Effector CD4-positive, alpha-beta T cell (primary cell): ENCODE data around the gene MS4A6E.
"Not testable (repeated sequence)": the region's sequence is repeated elsewhere in the genome, so short reads cannot be mapped to it uniquely, and the experiment has no call there.

Experiments
- DNase-seq: peaks from one replicate; pipeline ENCODE4 v3.0.0-alpha.2; 2020

MS4A6E gene

DNA sequence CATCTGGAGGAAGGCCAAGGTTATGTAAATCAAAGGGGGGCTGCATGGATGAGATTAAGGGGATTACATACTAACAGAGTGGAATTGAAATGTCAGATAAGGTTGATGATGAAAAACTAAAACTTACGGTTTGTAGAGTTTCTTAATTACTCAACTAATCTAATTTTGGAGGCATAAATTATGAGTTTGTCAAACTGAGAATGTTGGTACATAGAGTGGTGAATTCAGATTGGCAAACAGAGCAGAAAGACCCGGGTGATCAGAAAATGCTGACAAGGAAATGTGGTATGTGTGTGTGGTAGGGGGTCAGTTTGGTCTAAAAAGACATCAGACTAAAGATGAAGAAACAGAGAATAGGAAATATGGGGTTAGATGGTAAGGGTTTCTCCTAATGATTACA lies 11.0 kb downstream of the MS4A6E start:
- DNase-seq: no peak

GRCh38 chr11:60339356-60339755 lies 12.3 kb downstream of the MS4A6E start:
- no peak for DNase-seq

- no peak for DNase-seq
These were observed 16.1 kb downstream of the MS4A6E start for GRCh38 chr11:60343094-60343704.

DNA sequence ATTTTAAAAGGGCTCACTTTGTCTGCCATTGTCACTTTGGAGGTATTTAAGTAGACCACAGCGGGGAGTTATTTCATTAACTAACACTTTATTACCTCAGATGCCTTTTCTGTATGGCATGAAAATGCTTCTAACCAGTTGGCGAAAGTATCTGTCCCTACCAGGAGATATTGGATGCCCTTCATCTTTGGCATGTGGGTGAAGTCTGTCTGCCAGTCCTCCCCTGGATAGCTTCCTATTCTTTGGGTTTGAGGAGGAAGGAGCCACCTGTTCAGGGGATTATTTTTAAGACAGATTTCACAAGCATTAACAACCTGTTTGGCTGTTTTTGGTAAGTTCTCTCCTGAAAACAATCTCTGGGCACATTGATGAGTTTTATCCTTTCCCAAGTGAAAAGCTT lies 17.1 kb downstream of the MS4A6E start:
- no peak for DNase-seq

DNA sequence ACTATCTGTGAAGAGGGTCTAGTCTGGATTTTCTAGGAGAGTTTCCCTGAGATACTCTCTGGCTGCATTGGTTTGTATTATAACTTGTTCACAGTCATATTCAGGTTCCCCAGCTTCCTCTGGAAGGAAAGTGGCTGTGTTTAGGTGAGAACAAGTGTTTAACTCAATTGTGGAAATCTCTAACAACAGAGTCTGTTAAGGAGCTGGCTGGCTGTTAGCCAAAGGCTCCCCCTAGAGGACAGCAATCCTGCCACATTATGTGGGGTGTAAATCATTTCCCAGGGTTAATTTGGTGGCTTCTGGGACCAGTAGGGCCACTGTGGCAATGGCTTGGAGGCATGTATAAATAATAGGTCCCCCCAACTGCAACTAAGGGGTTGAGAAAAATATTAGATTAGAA lies 18.4 kb downstream of the MS4A6E start:
- no peak for DNase-seq

DNA sequence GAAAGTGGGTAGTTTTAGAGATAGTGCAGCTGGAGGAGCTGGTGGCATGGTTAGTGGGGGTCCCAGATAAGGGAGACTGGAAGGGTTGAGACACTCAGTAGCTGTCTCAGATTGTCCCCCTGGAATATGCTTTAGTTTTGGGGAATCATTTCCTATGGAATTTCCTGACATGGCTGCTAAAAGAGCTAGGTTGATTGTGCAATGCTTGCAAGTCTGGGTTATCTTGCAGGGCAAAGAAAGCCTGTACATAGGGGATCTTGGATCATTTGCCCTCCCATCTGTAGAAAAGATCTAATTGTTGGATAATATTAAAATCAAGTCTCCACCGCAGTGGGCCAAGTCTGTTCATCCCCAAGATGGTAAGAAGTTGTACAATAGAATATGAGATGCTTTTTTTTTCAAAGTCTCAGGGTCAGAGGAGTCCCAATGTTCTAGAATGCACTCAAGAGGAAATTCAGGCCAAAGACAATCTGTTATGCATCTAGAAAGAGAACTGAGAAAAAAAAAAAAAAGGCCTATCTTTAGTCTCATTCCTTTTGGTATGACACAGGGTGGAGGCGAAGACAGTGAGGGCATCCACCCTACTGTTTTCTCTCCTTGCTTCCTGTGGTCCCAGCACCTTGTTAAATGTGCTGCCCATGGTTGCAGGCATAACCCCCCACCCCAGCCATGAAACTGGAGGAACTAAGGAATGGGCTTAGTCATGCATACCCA lies 20.2 kb downstream of the MS4A6E start:
- no peak for DNase-seq

- no peak for DNase-seq
These were observed 21.1 kb downstream of the MS4A6E start for GRCh38 chr11:60348116-60348515.

DNA sequence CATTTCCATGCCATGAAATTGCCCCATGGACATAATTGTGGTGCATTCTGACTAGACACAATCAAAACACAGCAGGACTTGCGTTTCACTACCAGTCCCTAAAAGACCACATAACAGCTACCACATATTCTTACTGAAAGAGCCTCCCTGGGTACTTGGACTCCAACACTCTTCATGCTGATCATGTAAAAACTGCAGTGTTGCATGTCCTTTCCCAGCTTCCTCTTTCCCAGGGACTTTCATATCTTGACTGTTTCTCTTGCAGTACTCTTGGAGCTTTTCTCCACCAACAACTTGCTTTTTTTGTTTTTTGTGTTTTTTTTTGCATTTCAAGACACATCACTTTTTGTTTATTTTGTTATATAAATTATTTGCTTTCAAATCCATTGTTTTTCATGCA lies 22.9 kb downstream of the MS4A6E start:
- no peak for DNase-seq

GRCh38 chr11:60357771-60358170 lies 30.7 kb downstream of the MS4A6E start:
- no peak for DNase-seq

DNA sequence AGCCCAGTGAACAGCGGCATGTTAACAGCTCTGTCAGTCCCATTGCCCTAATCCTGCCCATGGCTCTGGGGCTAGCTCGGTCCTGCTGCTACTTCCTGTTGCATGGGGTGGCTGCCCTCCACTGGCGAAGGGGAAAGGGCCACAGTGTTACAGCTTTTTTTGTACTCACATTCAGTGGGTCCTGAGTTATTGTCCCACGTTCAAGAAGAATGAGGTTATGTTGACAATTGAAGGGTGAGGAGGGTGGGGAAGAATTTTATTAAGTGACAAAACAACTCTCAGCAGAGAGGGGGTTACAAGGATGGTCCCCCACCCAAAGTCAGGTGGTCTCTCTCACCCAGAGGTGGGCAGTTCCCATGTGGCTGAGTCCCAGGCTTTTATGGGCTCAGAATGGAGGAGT lies 33.6 kb downstream of the MS4A6E start:
- DNase-seq: no peak

- DNase-seq: no peak
These were observed 35.2 kb downstream of the MS4A6E start for GRCh38 chr11:60362241-60362640.

- DNase-seq: peak; percentile 37
These were observed 36.8 kb downstream of the MS4A6E start for GRCh38 chr11:60363542-60364470.

DNA sequence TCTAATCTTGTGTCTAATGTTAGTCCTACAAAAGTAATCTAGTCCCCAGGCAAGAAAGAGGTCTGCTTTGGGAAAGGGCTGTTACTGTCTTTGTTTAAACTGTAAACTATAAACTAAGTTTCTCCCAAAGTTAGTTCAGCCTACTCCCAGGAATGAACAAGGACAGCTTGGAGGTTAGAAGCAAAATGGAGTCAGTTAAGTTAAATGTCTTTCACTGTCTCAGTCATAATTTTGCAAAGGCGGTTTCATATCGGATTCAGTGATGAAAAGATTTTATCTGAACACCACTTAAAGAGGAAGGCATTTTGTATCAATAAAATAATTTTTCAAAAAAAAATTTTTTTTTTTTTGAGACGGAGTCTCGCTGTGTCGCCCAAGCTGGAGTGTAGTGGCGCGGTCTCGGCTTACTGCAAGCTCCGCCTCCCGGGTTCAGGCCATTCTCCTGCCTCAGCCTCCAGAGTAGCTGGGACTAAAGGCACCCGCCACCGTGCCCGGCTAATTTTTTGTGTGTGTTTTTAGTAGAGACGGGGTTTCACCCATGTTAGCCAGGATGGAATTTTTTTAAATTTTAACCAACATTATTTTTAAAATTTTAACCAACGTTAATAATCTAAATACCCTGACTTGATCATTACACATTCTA lies 39.3 kb downstream of the MS4A6E start:
- not testable (repeated sequence) for DNase-seq

GRCh38 chr11:60367009-60367408 lies 40.0 kb downstream of the MS4A6E start:
- DNase-seq: no peak

DNA sequence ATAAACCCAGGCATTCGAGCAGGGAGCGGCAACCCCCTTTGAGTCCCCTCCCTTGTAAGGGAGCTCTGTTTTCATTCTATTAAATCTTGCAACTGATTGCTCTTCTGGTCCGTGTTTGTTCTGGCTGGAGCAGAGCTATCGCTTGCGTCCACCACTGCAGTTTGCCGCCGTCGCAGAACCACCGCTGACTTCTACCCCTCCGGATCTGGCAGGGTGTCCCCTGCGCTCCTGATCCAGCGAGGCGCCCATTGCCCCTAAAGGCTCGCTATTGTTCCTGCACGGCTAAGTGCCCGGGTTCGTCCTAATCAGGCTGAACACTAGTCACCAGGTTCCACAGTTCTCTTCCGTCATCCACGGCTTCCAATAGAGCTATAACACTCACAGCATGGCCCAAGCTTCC lies 40.8 kb downstream of the MS4A6E start:
- no peak for DNase-seq

DNA sequence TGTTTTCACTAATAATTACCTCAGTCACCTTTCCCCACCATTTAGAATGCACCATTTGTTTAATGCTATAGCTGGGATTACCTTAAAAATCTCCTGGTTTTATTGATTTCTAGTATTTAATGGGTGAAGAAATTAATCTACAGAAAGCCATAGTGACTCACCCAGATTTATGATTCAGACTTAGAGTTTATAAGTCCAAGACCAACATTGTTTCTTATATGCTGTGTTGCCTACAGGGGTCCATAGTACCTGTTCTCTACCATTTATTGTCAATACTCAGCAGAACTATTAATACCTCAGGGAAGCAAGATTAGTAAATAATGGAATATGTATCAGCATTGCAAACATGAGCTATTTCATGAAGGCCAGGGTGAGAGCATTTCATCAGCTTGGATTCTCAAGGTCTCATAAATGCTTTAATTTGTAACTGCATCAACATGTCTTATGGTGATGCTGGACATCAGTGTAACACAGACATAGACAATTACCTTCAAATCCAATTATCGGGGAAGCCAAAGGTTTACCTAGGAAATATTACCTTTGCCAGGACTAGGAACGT lies 43.3 kb downstream of the MS4A6E start:
- DNase-seq: no peak

DNA sequence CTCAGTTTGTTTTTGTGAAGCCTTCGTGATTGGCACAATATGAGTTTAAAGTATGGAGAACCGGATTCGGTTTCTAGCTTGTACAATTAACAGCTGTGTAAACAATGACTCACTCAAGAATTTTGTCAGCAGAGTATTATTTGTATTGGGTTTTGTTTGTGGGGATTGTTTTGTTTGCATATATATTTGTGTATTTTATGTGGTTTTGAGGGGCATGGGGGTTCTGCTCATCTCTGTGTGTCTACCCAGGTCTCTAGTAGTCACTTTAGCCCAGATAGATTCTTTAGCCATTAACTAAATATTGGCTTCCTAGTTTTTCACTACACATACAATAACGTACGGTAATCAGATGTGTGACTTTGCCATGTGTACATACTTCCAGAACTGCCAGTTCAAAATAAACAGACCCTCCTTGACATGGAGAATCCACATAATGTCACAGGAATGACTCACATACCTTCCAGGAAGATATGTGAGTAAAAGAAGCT lies 43.8 kb downstream of the MS4A6E start:
- DNase-seq: no peak

DNA sequence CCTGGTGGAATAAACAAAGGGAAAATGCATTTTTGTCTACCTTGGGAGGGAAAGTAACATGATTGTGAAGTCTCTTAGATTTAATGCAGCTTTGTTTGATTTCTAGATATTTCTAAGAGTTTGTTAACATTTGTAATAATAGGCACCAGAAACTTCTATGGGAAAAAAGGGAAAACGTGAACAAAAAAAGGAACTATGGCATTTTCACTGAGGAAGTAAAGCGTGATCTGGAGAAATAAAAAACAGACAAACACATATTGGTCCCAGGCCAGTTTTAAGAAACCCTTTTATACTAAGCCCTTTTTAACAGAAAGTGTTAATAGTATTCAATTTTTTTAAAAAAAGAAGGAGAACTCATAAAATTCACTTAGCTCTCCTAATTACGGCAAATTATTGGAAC lies 44.3 kb downstream of the MS4A6E start:
- DNase-seq: no peak

DNA sequence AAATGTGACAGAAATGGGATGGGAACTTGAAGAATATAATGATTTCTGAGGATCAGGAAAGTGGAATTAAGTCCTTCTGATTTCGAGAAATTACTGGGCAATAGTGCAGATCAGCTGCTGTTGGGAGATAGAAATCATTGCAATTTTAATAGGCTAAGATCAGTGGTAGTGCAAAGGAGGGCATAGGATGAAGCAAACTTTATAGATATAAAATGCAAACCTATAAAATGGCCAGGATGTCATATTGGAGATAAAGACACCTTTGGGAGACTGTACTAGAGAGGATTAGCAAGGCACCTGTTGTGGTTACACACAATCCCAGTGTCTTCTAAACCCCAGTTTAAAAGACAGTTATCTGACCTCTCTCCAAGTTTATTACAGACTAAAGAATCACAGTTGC lies 44.8 kb downstream of the MS4A6E start:
- DNase-seq: no peak

- DNase-seq: no peak
These were observed 45.7 kb downstream of the MS4A6E start for GRCh38 chr11:60372767-60373166.

DNA sequence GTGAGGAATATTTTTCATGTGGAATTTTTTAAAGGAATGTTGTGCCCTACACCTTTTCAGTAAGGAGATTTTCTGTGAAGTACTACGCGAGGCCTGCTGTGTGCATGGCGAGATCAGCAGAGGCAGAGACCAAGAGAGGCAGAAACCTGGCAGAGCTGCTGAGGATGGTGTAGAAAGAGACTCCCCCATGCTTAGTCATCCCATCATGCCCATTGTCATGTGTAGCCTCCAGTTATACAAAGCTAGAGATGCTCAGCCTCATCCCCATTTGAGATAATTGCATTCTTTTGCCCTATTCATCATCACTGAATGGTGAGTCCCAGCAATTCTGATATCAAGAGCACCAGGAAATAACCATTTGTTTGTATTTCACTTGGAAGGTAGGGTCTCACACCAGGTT lies 48.3 kb downstream of the MS4A6E start:
- DNase-seq: no peak

DNA sequence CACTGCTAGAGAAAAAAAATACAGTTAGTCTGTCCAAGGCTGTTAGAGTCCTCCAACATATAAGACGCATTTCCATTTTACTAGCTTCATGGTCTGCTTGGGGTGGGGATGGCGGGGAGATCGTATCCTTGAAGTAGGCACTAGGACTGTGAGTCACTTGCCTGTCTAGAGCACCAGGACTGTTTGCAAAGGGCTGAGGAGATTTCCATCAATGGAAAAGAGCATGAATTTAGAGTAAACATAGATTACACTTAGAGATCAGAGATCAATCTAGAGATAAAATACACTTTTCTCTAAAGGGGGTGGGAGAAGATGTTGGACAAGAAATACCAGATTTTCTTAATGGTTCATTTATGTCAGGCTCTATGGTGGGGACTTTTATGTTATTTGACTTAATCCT lies 49.5 kb downstream of the MS4A6E start:
- DNase-seq: no peak
